ENCODE measurements around the gene CCND3.

DNA sequence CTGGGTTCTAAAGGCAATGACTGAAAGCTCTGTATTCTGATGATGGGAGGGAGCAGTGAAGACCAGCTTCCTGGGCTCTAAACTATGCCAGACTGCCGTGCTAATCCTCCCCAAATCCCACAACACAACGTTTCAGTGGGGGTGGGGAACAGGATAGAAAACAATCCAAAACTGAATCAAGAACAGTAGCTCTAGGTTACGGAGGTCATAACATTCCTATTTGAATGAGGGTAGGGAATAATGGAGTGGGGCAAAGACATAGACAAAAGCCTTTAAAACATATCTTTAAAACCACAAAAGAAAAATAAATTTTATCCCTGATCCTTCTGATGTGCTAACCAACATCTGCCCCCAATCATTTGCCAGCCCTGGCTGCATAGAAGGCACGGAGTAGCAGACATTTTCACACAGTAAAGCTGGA is 54.3 kb downstream of the CCND3 start:
- TF ChIP-seq EZH2 (IDR thresholded peaks at IDR 0.05; ENCODE audit: insufficient read depth, poor library complexity, severe bottlenecking) (no peak), EZH2phosphoT487 (IDR thresholded peaks at IDR 0.05; ENCODE audit: insufficient read depth, low read depth) (no peak)

All from GM23248 (cell line).